ENCODE data around the gene POLR3E.

The POLR3E gene, protein sequence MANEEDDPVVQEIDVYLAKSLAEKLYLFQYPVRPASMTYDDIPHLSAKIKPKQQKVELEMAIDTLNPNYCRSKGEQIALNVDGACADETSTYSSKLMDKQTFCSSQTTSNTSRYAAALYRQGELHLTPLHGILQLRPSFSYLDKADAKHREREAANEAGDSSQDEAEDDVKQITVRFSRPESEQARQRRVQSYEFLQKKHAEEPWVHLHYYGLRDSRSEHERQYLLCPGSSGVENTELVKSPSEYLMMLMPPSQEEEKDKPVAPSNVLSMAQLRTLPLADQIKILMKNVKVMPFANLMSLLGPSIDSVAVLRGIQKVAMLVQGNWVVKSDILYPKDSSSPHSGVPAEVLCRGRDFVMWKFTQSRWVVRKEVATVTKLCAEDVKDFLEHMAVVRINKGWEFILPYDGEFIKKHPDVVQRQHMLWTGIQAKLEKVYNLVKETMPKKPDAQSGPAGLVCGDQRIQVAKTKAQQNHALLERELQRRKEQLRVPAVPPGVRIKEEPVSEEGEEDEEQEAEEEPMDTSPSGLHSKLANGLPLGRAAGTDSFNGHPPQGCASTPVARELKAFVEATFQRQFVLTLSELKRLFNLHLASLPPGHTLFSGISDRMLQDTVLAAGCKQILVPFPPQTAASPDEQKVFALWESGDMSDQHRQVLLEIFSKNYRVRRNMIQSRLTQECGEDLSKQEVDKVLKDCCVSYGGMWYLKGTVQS

DNA sequence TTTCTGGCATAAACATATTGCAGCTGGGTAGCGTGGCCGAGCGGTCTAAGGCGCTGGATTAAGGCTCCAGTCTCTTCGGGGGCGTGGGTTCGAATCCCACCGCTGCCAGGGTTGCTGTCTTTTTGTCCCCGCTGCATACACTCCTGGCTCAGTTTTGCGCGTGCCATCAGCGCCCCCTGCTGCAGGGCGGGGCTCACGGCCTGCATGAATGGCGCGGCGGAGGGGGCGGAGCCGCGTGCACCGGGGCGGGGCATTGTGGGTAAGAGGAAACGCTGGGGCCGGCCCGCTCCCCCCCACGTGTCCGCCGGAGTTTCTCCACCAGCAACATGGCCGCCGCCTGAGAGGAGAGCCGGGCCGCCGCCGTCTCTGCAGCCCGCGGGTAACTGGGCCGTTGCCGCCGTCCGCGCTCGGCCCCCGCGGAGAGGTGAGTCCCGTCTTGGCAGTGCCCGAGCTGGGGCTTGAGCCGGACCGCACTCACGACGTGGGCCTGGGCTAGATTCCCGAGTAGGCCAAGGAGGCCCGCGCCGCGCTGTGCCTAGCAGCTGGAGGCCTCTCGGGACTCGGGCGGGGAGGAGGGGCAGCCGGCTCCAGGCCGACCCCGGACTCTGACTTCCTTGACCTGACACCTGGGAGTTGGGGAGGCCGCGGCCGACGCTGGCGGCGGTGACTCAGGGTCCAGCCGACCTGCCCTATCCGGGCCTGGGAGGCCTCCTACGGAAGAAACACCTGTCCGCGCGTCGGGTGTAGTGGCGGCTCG lies at the start of gene POLR3E:
TSS of gene POLR3E (plus strand) at position 296 of the 757 bp plus-strand sequence. CDS start 5,560 bp downstream, outside the sequence.
- peak; percentile 99 for DNase-seq (ENCODE audit: low read depth in 2 of 2)
- peak within 1 kb of the TSS; percentile 90 to 91 for H3K4me3 ChIP-seq (replicated peaks in 1 of 2; ENCODE audit: low read depth in 2 of 2, low read length in 2 of 2)
- TF ChIP-seq, protein P1, sequence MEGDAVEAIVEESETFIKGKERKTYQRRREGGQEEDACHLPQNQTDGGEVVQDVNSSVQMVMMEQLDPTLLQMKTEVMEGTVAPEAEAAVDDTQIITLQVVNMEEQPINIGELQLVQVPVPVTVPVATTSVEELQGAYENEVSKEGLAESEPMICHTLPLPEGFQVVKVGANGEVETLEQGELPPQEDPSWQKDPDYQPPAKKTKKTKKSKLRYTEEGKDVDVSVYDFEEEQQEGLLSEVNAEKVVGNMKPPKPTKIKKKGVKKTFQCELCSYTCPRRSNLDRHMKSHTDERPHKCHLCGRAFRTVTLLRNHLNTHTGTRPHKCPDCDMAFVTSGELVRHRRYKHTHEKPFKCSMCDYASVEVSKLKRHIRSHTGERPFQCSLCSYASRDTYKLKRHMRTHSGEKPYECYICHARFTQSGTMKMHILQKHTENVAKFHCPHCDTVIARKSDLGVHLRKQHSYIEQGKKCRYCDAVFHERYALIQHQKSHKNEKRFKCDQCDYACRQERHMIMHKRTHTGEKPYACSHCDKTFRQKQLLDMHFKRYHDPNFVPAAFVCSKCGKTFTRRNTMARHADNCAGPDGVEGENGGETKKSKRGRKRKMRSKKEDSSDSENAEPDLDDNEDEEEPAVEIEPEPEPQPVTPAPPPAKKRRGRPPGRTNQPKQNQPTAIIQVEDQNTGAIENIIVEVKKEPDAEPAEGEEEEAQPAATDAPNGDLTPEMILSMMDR (IDR thresholded peaks at IDR 0.05; ENCODE audit: low read depth, low read length) = peak; percentile 71

- no peak overlapping the region for H3K4me3 ChIP-seq (replicated peaks in 1 of 2; ENCODE audit: low read depth in 2 of 2, low read length in 2 of 2)
- DNase-seq (ENCODE audit: low read depth in 2 of 2) = peak; percentile 42 to 51
Measured at GRCh38 chr16:22250522-22250921, 46.7 kb upstream of the POLR3E start.

GRCh38 chr16:22252317-22252716 lies 44.9 kb upstream of the POLR3E start:
- no peak overlapping the region for H3K4me3 ChIP-seq (replicated peaks in 1 of 2; ENCODE audit: low read depth in 2 of 2, low read length in 2 of 2)
- no peak for DNase-seq (ENCODE audit: low read depth in 2 of 2)
- TF ChIP-seq, protein P1 (IDR thresholded peaks at IDR 0.05; ENCODE audit: low read depth, low read length) = no peak

More at GRCh38 chr16:22250522-22250921, 46.7 kb upstream of the POLR3E start:
- TF ChIP-seq, protein P1 (IDR thresholded peaks at IDR 0.05; ENCODE audit: low read depth, low read length) = no peak

GRCh38 chr16:22253272-22253671 lies 43.9 kb upstream of the POLR3E start:
- no peak for DNase-seq (ENCODE audit: low read depth in 2 of 2)
- TF ChIP-seq, protein P1 (IDR thresholded peaks at IDR 0.05; ENCODE audit: low read depth, low read length) = no peak

GRCh38 chr16:22255335-22255734 lies 41.9 kb upstream of the POLR3E start:
- TF ChIP-seq, protein P1 (IDR thresholded peaks at IDR 0.05; ENCODE audit: low read depth, low read length) = no peak

More at GRCh38 chr16:22253272-22253671, 43.9 kb upstream of the POLR3E start:
- no peak overlapping the region for H3K4me3 ChIP-seq (replicated peaks in 1 of 2; ENCODE audit: low read depth in 2 of 2, low read length in 2 of 2)

DNA sequence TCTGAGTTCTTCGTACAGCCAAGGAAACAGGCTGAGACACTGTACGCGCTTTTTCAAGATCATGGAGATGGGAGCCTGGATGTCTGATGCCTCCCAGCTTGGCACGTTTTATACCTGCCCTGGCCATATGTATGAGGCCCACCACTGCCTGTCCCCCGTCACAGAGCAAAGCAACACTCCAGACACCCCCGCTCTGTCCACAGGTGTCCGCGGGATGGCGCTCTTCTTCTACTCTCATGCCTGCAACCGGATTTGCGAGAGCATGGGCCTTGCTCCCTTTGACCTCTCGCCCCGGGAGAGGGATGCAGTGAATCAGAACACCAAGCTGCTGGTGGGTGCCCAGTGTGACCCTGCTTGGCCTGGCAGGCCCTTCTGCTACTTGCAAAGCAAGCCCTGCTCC lies 39.8 kb upstream of the POLR3E start:
- TF ChIP-seq, protein P1 (IDR thresholded peaks at IDR 0.05; ENCODE audit: low read depth, low read length) = no peak
- H3K4me3 ChIP-seq (replicated peaks in 1 of 2; ENCODE audit: low read depth in 2 of 2, low read length in 2 of 2) = no peak overlapping the region
- DNase-seq (ENCODE audit: low read depth in 2 of 2) = no peak

More at GRCh38 chr16:22255335-22255734, 41.9 kb upstream of the POLR3E start:
- no peak overlapping the region for H3K4me3 ChIP-seq (replicated peaks in 1 of 2; ENCODE audit: low read depth in 2 of 2, low read length in 2 of 2)
- DNase-seq (ENCODE audit: low read depth in 2 of 2) = no peak

All from cardiac fibroblast (primary cell).